GM12878 (cell line): ENCODE measurements around the gene CDH16. TPM values are rescaled to one million over a fixed set of nuclear protein-coding genes. Genes with fewer than 3 reads are reported as not detected.
A peak's percentile ranks its signal among the peaks of the same experiment; 100 is the strongest.

Source experiments
- ATAC-seq: fragments of 200-7000 bp; cut with Tn5 transposase; 3 replicates; pipeline ENCODE4 v1.9.1; 2020; ENCODE audit warnings: mild to moderate bottlenecking, moderate library complexity
- BruUV-seq: library from RNA; stranded (reverse); fragments of 400-500 nt; replicated peaks from 2 replicates; lab custom pipeline; 2021; lab: Mats Ljungman, UMichigan
- CTCF ChIA-PET: fragments of 300-600 bp; sonication (Branson Sonifier 250); formaldehyde crosslinking; extraction: SDS; loops from one replicate; lab custom pipeline; 2021; ENCODE audit warnings: inconsistent platforms; lab: Yijun Ruan, JAX
- POLR2A ChIA-PET: fragments of 350-600 bp; formaldehyde crosslinking; extraction: SDS; loops from one replicate; lab custom pipeline; 2021; ENCODE audit warnings: inconsistent platforms; lab: Charles Lee
- RAD21 ChIA-PET: fragments of 300-600 bp; sonication (Branson Sonifier 250); formaldehyde crosslinking; loops from one replicate; lab custom pipeline; 2023; ENCODE audit warnings: antibody characterized with exemption; ENCODE audit not compliant: unreplicated experiment; lab: Charles Lee
- SMC1A ChIA-PET: fragments of 300-600 bp; sonication (Branson Sonifier 250); formaldehyde crosslinking; loops from one replicate; lab custom pipeline; 2023; ENCODE audit not compliant: unreplicated experiment, uncharacterized antibody; lab: Charles Lee
- DNase-seq: peaks from one replicate; pipeline ENCODE4 v3.0.0-alpha.2; 2011; ENCODE audit warnings: low read depth, low spot score
- FAIRE-seq: peaks from 3 replicates; lab custom pipeline; 2011; peaks lifted over from hg19 to GRCh38; lab: Jason Lieb, UNC
- H2AFZ ChIP-seq: 2 replicates; pipeline ENCODE4 v1.6.0; 2011; ENCODE audit warnings: low read depth, low read length, control low read depth; ENCODE audit not compliant: control insufficient read depth
- H3K27ac ChIP-seq: 2 replicates; pipeline ENCODE4 v1.5.1; 2011; ENCODE audit warnings: control low read depth; ENCODE audit not compliant: control insufficient read depth, insufficient read depth
- H3K27me3 ChIP-seq, 2 experiments: replicated peaks in 1 of 2; 2 replicates each; pipeline versions ENCODE4 v1.6.0 to v1.6.1; 2011; ENCODE audit warnings: low read length in 1 of 2; ENCODE audit not compliant: control insufficient read depth in 2 of 2, insufficient read depth in 2 of 2
- H3K36me3 ChIP-seq, 2 experiments: 2 replicates each; pipeline ENCODE4 v1.5.1; 2011; ENCODE audit warnings: low read length in 1 of 2; ENCODE audit not compliant: control insufficient read depth in 2 of 2, insufficient read depth in 2 of 2
- H3K4me1 ChIP-seq: 2 replicates; pipeline ENCODE4 v1.6.1; 2011; ENCODE audit warnings: mild to moderate bottlenecking, low read length, moderate library complexity, mixed read lengths; ENCODE audit not compliant: control insufficient read depth, insufficient read depth
- H3K4me2 ChIP-seq: 2 replicates; pipeline ENCODE4 v1.6.0; 2011; ENCODE audit warnings: control low read depth; ENCODE audit not compliant: control insufficient read depth, insufficient read depth
- H3K4me3 ChIP-seq: fragments of 200-600 bp; sonication (generic); 2 replicates; pipeline ENCODE4 v1.5.1; 2016
- H3K79me2 ChIP-seq: 2 replicates; pipeline ENCODE4 v1.6.0; 2011; ENCODE audit warnings: low read length; ENCODE audit not compliant: control insufficient read depth, insufficient read depth
- H3K9ac ChIP-seq: 2 replicates; pipeline ENCODE4 v1.8.0; 2011; ENCODE audit warnings: low read length, control low read depth, mixed read lengths; ENCODE audit not compliant: control insufficient read depth, insufficient read depth
- H3K9me3 ChIP-seq: replicated peaks from 3 replicates; pipeline ENCODE4 v1.5.1; 2011; ENCODE audit warnings: mild to moderate bottlenecking, low read length; ENCODE audit not compliant: control insufficient read depth, insufficient read depth
- H4K20me1 ChIP-seq: 2 replicates; pipeline ENCODE4 v1.6.0; 2011; ENCODE audit not compliant: control insufficient read depth, insufficient read depth
- CTCF ChIP-seq, 3 experiments: IDR thresholded peaks in 2 of 3; conservative IDR thresholded peaks in 1 of 3; 2 replicates each; pipeline ENCODE4 v1.5.1; 2011; ENCODE audit warnings: low read depth in 3 of 3, low read length in 3 of 3, mild to moderate bottlenecking in 3 of 3, control low read depth in 2 of 3, moderate library complexity in 2 of 3, inconsistent platforms in 1 of 3, mixed read lengths in 1 of 3; ENCODE audit not compliant: control insufficient read depth in 2 of 3, insufficient read depth in 1 of 3; ENCODE audit errors: extremely low read depth in 1 of 3
- E2F4 ChIP-seq: IDR thresholded peaks from 2 replicates; pipeline ENCODE4 v1.6.1; 2012; ENCODE audit warnings: low read depth, low read length, improper control_type of control experiment
- ESRRA ChIP-seq: IDR thresholded peaks from 2 replicates; pipeline ENCODE4 v1.6.1; 2012; ENCODE audit warnings: mild to moderate bottlenecking, low read length, improper control_type of control experiment
- GATAD2B ChIP-seq: fragments of 450-650 bp; conservative IDR thresholded peaks from 2 replicates; pipeline ENCODE4 v1.6.1; 2017; ENCODE audit warnings: low read depth, mild to moderate bottlenecking, moderate library complexity
- IRF4 ChIP-seq: IDR thresholded peaks from 2 replicates; pipeline ENCODE4 v1.6.1; 2011; ENCODE audit warnings: low read depth, low read length
- KDM1A ChIP-seq: fragments of 200-600 bp; sonication (generic); IDR thresholded peaks from 2 replicates; pipeline ENCODE4 v1.6.1; 2016; ENCODE audit warnings: borderline replicate concordance
- MAX ChIP-seq: IDR thresholded peaks from 2 replicates; pipeline ENCODE4 v1.6.1; 2012; ENCODE audit warnings: low read depth, low read length, improper control_type of control experiment
- MEF2A ChIP-seq: IDR thresholded peaks from 2 replicates; pipeline ENCODE4 v1.6.1; 2011; ENCODE audit warnings: low read depth, mild to moderate bottlenecking, low read length, moderate library complexity; ENCODE audit not compliant: insufficient read depth
- MEF2B ChIP-seq: fragments of 450-650 bp; IDR thresholded peaks from 2 replicates; pipeline ENCODE4 v1.6.1; 2018; ENCODE audit warnings: mild to moderate bottlenecking, moderate library complexity; ENCODE audit not compliant: partially characterized antibody, poor library complexity, severe bottlenecking
- MTA2 ChIP-seq: fragments of 450-650 bp; IDR thresholded peaks from 2 replicates; pipeline ENCODE4 v1.6.1; 2016; ENCODE audit warnings: low read depth, mild to moderate bottlenecking, moderate library complexity
- MXI1 ChIP-seq: fragments of 150-350 bp; IDR thresholded peaks from 2 replicates; pipeline ENCODE4 v1.6.1; 2011; ENCODE audit warnings: low read depth, mild to moderate bottlenecking, inconsistent platforms, low read length, improper control_type of control experiment
- NFXL1 ChIP-seq: fragments of 450-650 bp; IDR thresholded peaks from 2 replicates; pipeline ENCODE4 v1.6.1; 2017; ENCODE audit warnings: antibody characterized with exemption, mild to moderate bottlenecking, borderline replicate concordance
- NR2C2 ChIP-seq: IDR thresholded peaks from 2 replicates; pipeline ENCODE4 v1.6.1; 2011; ENCODE audit warnings: borderline replicate concordance, low read depth; ENCODE audit not compliant: control insufficient read depth, insufficient read length
- POU2F2 ChIP-seq: IDR thresholded peaks from 3 replicates; pipeline ENCODE4 v1.6.1; 2011; ENCODE audit warnings: low read depth, mild to moderate bottlenecking, low read length, borderline replicate concordance
- RAD21 ChIP-seq: IDR thresholded peaks from 2 replicates; pipeline ENCODE4 v1.6.1; 2011; ENCODE audit warnings: mild to moderate bottlenecking, low read depth, low read length, moderate library complexity; ENCODE audit not compliant: insufficient read depth
- SMC3 ChIP-seq: IDR thresholded peaks from 2 replicates; pipeline ENCODE4 v1.6.1; 2011; ENCODE audit warnings: low read length, improper control_type of control experiment, borderline replicate concordance
- USF2 ChIP-seq: IDR thresholded peaks from 2 replicates; pipeline ENCODE4 v1.6.1; 2011; ENCODE audit warnings: low read depth, low read length, improper control_type of control experiment, borderline replicate concordance
- ZBED1 ChIP-seq: IDR thresholded peaks from 2 replicates; pipeline ENCODE4 v1.6.1; 2016; ENCODE audit warnings: borderline replicate concordance
- ZZZ3 ChIP-seq: IDR thresholded peaks from 2 replicates; pipeline ENCODE4 v1.6.1; 2011; ENCODE audit warnings: low read depth; ENCODE audit not compliant: control insufficient read depth, insufficient read length
- WGBS: methylation state at CpG from one replicate; pipeline ENCODE4 v1.1.6; 2016; ENCODE audit warnings: low lambda C conversion rate; ENCODE audit not compliant: insufficient replicate concordance, insufficient coverage; ENCODE audit errors: missing lambda C conversion rate; 5-methylcytosine and 5-hydroxymethylcytosine counted together
- in situ Hi-C: fragments of 300-500 bp; cut with MboI; formaldehyde crosslinking; loops from 9 replicates; pipeline ENCODE4 v1.14.3; 2018; ENCODE audit warnings: mixed read lengths
- intact Hi-C: fragments of 100-400 bp; cut with micrococcal nuclease; formaldehyde crosslinking; loops from one replicate; pipeline ENCODE4 v1.14.2; 2022; ENCODE audit not compliant: unreplicated experiment
- polyA plus RNA-seq, 11 experiments: library from polyadenylated mRNA; depleted of rRNA in 4 of 11; unstranded in 6 of 11; stranded (reverse) in 5 of 11; fragments of >200 nt; fragmentation: Nextera tagmentation in 4 of 11; fragmentation: Illumina TruSeq in 1 of 11; extraction: Ambion mirVana in 4 of 11; extraction: Trizol in 1 of 11; gene quantifications; 1 replicate in 1 of 11; 2 replicates in 10 of 11; pipeline versions ENCODE4 v1.2.1 to v1.2.3, GENCODE V29; 2011 to 2016; ENCODE audit warnings: inconsistent platforms in 2 of 11, missing spikeins in 2 of 11, low read depth in 1 of 11
- total RNA-seq, 4 experiments: library from RNA; depleted of rRNA in 3 of 4; stranded (reverse); fragments of >200 nt in 3 of 4; fragmentation: Illumina TruSeq in 1 of 4; extraction: Trizol in 1 of 4; gene quantifications; 2 replicates each; pipeline versions ENCODE4 v1.2.1 to v1.2.3, GENCODE V29; 2013 to 2021

The CDH16 gene
- total and polyA plus RNA-seq, 10 of the 15 experiments (the other 5 are each of a cell fraction or from before 2014, with no cell fraction given) = 0.05 TPM; not detected in 9

GRCh38 chr16:66932076-66932475 lies 13.4 kb upstream of the CDH16 start:
- Histone ChIP-seq H3K9ac (no peak overlapping the region; the same call in 1 of the 2 replicates), H3K79me2 (peaks cover 33% of the 10 kb centered on the region), H2AFZ (no peak overlapping the region), H3K36me3 (no peaks in the 10 kb centered on the region), H3K27me3 (no peaks in the 10 kb centered on the region), H3K4me1 (peaks cover 21% of the 10 kb centered on the region), H4K20me1 (no peaks in the 10 kb centered on the region), H3K27ac (no peak overlapping the region), H3K4me3 (no peak overlapping the region), H3K4me2 (peak overlapping the region; percentile 95; the same call in 1 of the 2 replicates), H3K9me3 (no peaks in the 10 kb centered on the region)
- intact Hi-C loops (no loop called here), in situ Hi-C loops (loop anchor here (10.0 kb wide), 1 partner anchor 63 kb away; no protein-coding TSS in a partner anchor)
- TF ChIP-seq MAX = no peak
- no peak for TF ChIP-seq ZBED1
- no peak for TF ChIP-seq NR2C2
- no peak for TF ChIP-seq SMC3
- TF ChIP-seq CTCF (IDR thresholded peaks at IDR 0.05 in 2 of 3, conservative IDR thresholded peaks at IDR 0.05 in 1 of 3; ENCODE audit: control insufficient read depth in 2 of 3, extremely low read depth in 1 of 3, insufficient read depth in 1 of 3, low read depth in 3 of 3, low read length in 3 of 3) = no peak
- no peak for TF ChIP-seq IRF4
- no peak for TF ChIP-seq MEF2A
- no peak for TF ChIP-seq MEF2B
- no peak for TF ChIP-seq MXI1
- no peak for TF ChIP-seq ZZZ3
- TF ChIP-seq E2F4 = no peak
- no peak for TF ChIP-seq USF2
- TF ChIP-seq KDM1A = no peak
- TF ChIP-seq MTA2 = no peak
- no peak for TF ChIP-seq GATAD2B
- no peak for TF ChIP-seq ESRRA
- TF ChIP-seq POU2F2 = no peak
- no peak for TF ChIP-seq NFXL1
- TF ChIP-seq RAD21 = no peak
- ATAC-seq (no peak), DNase-seq (no peak), FAIRE-seq (no peak)
- ChIA-PET CTCF (interaction anchor here (1.7 to 2.3 kb wide), 2 partner anchors 22 to 37 kb away, joined by 4 to 10 read pairs; no protein-coding TSS in a partner anchor), POLR2A (no interaction called here), RAD21 (interaction anchor here (1.1 kb wide), 1 partner anchor 51 kb away, joined by 3 read pairs; the partner anchor contains the start of gene PDP2), SMC1A (no interaction called here)
- WGBS = 100% methylated on average over 4 of the region's 4 CpGs
- BruUV-seq = no TSS peak
